HEK293T (cell line): ENCODE data around the gene CNTN5.

Experiments used
- ARNT ChIP-seq: fragments of 450-650 bp; IDR thresholded peaks from 2 replicates; pipeline ENCODE4 v1.6.1; 2017; ENCODE audit warnings: mild to moderate bottlenecking
- BHLHE40 ChIP-seq: fragments of 450-650 bp; IDR thresholded peaks from 2 replicates; pipeline ENCODE4 v1.6.1; 2016; ENCODE audit warnings: mild to moderate bottlenecking, moderate library complexity, borderline replicate concordance
- CTBP1 ChIP-seq: fragments of 450-650 bp; IDR thresholded peaks from 2 replicates; pipeline ENCODE4 v1.6.1; 2016; ENCODE audit warnings: borderline replicate concordance
- FOXA1 ChIP-seq: fragments of 450-650 bp; IDR thresholded peaks from 2 replicates; pipeline ENCODE4 v1.6.1; 2016; ENCODE audit warnings: mild to moderate bottlenecking
- FOXK2 ChIP-seq: fragments of 450-650 bp; IDR thresholded peaks from 2 replicates; pipeline ENCODE4 v1.6.1; 2016; ENCODE audit warnings: mild to moderate bottlenecking
- FOXM1 ChIP-seq: fragments of 450-650 bp; IDR thresholded peaks from 2 replicates; pipeline ENCODE4 v1.6.1; 2017; ENCODE audit warnings: mild to moderate bottlenecking, borderline replicate concordance
- HDGF ChIP-seq: fragments of 450-650 bp; IDR thresholded peaks from 2 replicates; pipeline ENCODE4 v1.6.1; 2017; ENCODE audit warnings: antibody characterized with exemption, borderline replicate concordance
- L3MBTL2 ChIP-seq: fragments of 450-650 bp; conservative IDR thresholded peaks from 2 replicates; pipeline ENCODE4 v1.6.1; 2016; ENCODE audit warnings: mild to moderate bottlenecking
- NFRKB ChIP-seq: fragments of 450-650 bp; IDR thresholded peaks from 2 replicates; pipeline ENCODE4 v1.6.1; 2016; ENCODE audit warnings: mild to moderate bottlenecking, moderate library complexity
- SP1 ChIP-seq: fragments of 450-650 bp; IDR thresholded peaks from 2 replicates; pipeline ENCODE4 v1.6.1; 2017
- SUZ12 ChIP-seq: fragments of 450-650 bp; IDR thresholded peaks from 2 replicates; pipeline ENCODE4 v1.6.1; 2016; ENCODE audit warnings: mild to moderate bottlenecking
- TARDBP ChIP-seq: fragments of 450-650 bp; IDR thresholded peaks from 2 replicates; pipeline ENCODE4 v1.6.1; 2016
- ZNF384 ChIP-seq: fragments of 450-650 bp; IDR thresholded peaks from 2 replicates; pipeline ENCODE4 v1.6.1; 2016
- TF ChIP-seq, protein P1 (sequence below): fragments of 450-650 bp; IDR thresholded peaks from 2 replicates; pipeline ENCODE4 v1.6.1; 2016

DNA sequence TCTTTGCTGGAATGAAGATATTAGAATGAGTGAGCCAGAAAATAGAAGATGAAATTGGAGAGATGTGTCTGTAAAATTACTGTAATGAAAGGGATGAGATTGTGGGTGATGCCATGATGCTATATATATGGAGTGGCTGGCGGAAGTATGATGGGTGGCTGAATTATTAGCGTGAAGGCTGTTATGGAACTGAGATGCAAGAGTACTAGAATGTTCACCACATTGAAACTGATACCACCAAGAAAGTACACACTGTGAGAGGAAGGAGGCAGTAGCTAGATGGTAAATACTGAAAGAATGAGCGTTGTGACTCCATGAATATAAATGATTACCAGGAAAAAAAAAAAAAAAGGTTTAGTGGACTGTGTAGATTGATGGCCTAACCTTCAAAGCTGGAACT, 411.9 kb downstream of the CNTN5 start:
- no peak for TF ChIP-seq HDGF
- TF ChIP-seq, protein P1, sequence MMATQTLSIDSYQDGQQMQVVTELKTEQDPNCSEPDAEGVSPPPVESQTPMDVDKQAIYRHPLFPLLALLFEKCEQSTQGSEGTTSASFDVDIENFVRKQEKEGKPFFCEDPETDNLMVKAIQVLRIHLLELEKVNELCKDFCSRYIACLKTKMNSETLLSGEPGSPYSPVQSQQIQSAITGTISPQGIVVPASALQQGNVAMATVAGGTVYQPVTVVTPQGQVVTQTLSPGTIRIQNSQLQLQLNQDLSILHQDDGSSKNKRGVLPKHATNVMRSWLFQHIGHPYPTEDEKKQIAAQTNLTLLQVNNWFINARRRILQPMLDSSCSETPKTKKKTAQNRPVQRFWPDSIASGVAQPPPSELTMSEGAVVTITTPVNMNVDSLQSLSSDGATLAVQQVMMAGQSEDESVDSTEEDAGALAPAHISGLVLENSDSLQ = no peak
- TF ChIP-seq SUZ12 = no peak
- TF ChIP-seq FOXK2 = no peak
- TF ChIP-seq NFRKB = no peak
- no peak for TF ChIP-seq FOXM1
- no peak for TF ChIP-seq SP1
- TF ChIP-seq L3MBTL2 = no peak
- no peak for TF ChIP-seq BHLHE40
- no peak for TF ChIP-seq CTBP1
- no peak for TF ChIP-seq ARNT
- no peak for TF ChIP-seq TARDBP
- no peak for TF ChIP-seq FOXA1
- TF ChIP-seq ZNF384 = no peak
